ENCODE measurements around the gene AQP3.

DNA sequence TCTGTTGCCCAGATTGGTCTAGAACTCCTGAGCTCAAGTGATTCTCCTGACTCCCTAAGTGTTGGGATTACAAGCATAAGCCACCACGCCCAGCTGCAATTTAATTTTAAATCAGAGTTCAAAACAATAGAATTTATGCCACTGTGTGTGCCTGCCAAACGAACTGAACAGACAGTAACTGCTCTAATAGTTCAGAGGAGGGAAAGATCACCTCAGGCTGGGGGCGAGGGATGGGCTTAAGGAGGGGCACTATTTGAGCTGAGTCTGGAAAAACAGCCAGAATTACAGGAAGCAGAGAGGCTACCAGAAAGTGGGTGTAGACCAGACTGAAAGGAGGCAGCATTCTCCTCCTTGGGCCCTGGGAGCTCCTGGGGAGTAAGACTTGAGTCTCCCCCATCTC is 14.1 kb upstream of the AQP3 start:
- TF ChIP-seq EZH2 (IDR thresholded peaks at IDR 0.05; ENCODE audit: borderline replicate concordance): no peak
- TF ChIP-seq, protein P1, sequence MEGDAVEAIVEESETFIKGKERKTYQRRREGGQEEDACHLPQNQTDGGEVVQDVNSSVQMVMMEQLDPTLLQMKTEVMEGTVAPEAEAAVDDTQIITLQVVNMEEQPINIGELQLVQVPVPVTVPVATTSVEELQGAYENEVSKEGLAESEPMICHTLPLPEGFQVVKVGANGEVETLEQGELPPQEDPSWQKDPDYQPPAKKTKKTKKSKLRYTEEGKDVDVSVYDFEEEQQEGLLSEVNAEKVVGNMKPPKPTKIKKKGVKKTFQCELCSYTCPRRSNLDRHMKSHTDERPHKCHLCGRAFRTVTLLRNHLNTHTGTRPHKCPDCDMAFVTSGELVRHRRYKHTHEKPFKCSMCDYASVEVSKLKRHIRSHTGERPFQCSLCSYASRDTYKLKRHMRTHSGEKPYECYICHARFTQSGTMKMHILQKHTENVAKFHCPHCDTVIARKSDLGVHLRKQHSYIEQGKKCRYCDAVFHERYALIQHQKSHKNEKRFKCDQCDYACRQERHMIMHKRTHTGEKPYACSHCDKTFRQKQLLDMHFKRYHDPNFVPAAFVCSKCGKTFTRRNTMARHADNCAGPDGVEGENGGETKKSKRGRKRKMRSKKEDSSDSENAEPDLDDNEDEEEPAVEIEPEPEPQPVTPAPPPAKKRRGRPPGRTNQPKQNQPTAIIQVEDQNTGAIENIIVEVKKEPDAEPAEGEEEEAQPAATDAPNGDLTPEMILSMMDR (IDR thresholded peaks at IDR 0.05; ENCODE audit: poor library complexity): no peak
